ENCODE data around the gene MTG2. TPM values are rescaled to one million over a fixed set of nuclear protein-coding genes. Genes with fewer than 3 reads are reported as not detected.

The MTG2 gene
- total and polyA plus RNA-seq, 2 of the 13 experiments (the other 11 are each of a cell fraction or from before 2014, with no cell fraction given): 20.4 to 37.8 TPM

DNA sequence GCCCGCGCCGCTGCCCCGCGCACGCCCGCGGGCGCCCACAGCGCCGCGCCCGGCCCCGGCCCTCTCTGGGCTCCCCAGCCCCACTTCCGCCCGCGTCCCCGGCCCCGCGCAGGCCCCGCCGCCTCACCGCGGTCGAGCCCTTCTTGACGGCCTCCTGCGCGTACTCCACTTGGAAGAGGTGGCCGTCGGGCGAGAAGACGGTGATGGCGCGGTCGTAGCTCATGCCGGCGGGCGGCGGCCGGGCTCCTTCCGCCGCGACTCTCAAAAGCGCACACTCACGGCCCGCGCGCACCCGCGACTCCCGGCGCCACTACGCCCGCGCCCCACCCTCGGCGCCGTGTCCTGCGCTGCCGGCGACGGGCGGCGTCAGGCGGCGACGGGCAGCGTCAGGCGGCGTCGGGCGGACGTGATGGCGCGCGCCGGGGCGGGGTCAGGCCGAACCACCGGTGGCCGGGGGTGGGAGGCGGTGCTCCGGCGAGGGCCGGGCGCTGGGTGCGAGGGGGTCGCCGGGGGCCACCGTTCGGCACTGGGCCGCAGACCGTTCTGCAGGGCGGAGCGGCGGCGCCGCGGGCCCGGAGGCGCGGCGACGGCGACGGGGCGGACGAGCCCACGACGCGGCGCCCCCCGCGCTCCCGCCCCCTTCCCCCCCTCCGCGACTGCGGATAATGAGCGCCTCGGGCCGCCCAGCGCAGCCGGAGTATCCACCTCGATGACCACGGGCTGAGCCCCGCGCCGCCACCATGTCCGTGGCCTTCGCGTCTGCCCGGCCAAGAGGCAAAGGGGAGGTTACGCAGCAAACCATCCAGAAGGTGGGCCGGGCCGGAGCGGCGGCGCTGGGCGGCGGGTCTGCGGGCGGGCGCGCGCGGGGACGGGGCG, 39.5 kb upstream of the MTG2 start, which contains the start of the genes PSMA7 and SS18L1 (continued):
- TF ChIP-seq SMARCC2 (IDR thresholded peaks at IDR 0.05): no peak
- TF ChIP-seq RAD51 (IDR thresholded peaks at IDR 0.05; ENCODE audit: borderline replicate concordance): no peak
- TF ChIP-seq ZNF567 (CRISPR knock-in tag; IDR thresholded peaks at IDR 0.05; ENCODE audit: borderline replicate concordance): no peak; the same call in 1 of the 2 replicates
- no peak for TF ChIP-seq RBAK (CRISPR knock-in tag; IDR thresholded peaks at IDR 0.05)
- no peak for TF ChIP-seq ZMYM3 (CRISPR knock-in tag; IDR thresholded peaks at IDR 0.05)
- no peak for TF ChIP-seq SNAPC2 (CRISPR knock-in tag; IDR thresholded peaks at IDR 0.05)
- TF ChIP-seq GABPB1 (CRISPR knock-in tag; IDR thresholded peaks at IDR 0.05): peak; percentile 84; the same call in 1 of the 2 replicates
- TF ChIP-seq, protein P1, sequence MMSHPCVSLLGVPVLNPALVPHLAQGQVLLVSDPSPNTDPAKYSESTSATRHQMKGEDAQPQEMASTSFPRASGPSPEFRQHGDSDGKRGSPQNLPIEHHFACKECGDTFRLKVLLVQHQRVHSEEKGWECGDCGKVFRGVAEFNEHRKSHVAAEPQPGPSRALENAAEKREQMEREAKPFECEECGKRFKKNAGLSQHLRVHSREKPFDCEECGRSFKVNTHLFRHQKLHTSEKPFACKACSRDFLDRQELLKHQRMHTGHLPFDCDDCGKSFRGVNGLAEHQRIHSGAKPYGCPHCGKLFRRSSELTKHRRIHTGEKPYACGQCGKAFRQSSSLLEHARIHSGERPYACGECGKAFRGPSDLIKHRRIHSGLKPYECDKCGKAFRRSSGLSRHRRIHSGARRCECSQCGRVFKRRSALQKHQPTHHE (CRISPR knock-in tag; IDR thresholded peaks at IDR 0.05; ENCODE audit: borderline replicate concordance): no peak
- 0 out of 2 replicates have a peak, but pooled peaks have one; percentile 28 for TF ChIP-seq ZBTB21 (CRISPR knock-in tag; IDR thresholded peaks at IDR 0.05)
- 0 out of 2 replicates have a peak, but pooled peaks have one; percentile 54 for TF ChIP-seq ZNF747 (CRISPR knock-in tag; IDR thresholded peaks at IDR 0.05; ENCODE audit: borderline replicate concordance)
- TF ChIP-seq, protein P2, sequence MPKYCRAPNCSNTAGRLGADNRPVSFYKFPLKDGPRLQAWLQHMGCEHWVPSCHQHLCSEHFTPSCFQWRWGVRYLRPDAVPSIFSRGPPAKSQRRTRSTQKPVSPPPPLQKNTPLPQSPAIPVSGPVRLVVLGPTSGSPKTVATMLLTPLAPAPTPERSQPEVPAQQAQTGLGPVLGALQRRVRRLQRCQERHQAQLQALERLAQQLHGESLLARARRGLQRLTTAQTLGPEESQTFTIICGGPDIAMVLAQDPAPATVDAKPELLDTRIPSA (CRISPR knock-in tag; IDR thresholded peaks at IDR 0.05; ENCODE audit: borderline replicate concordance): peak; percentile 26; the same call in 1 of the 2 replicates
- no peak; the same call in 1 of the 2 replicates for TF ChIP-seq SRY (CRISPR knock-in tag; IDR thresholded peaks at IDR 0.05)
- TF ChIP-seq, protein P3, sequence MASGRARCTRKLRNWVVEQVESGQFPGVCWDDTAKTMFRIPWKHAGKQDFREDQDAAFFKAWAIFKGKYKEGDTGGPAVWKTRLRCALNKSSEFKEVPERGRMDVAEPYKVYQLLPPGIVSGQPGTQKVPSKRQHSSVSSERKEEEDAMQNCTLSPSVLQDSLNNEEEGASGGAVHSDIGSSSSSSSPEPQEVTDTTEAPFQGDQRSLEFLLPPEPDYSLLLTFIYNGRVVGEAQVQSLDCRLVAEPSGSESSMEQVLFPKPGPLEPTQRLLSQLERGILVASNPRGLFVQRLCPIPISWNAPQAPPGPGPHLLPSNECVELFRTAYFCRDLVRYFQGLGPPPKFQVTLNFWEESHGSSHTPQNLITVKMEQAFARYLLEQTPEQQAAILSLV (CRISPR knock-in tag; IDR thresholded peaks at IDR 0.05; ENCODE audit: borderline replicate concordance): peak; percentile 61; the same call in 1 of the 2 replicates
- TF ChIP-seq, protein P4, sequence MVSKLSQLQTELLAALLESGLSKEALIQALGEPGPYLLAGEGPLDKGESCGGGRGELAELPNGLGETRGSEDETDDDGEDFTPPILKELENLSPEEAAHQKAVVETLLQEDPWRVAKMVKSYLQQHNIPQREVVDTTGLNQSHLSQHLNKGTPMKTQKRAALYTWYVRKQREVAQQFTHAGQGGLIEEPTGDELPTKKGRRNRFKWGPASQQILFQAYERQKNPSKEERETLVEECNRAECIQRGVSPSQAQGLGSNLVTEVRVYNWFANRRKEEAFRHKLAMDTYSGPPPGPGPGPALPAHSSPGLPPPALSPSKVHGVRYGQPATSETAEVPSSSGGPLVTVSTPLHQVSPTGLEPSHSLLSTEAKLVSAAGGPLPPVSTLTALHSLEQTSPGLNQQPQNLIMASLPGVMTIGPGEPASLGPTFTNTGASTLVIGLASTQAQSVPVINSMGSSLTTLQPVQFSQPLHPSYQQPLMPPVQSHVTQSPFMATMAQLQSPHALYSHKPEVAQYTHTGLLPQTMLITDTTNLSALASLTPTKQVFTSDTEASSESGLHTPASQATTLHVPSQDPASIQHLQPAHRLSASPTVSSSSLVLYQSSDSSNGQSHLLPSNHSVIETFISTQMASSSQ (IDR thresholded peaks at IDR 0.05; ENCODE audit: low read depth): no peak; the same call in 1 of the 2 replicates
- TF ChIP-seq, protein P4 (CRISPR knock-in tag; IDR thresholded peaks at IDR 0.05; ENCODE audit: borderline replicate concordance): peak; percentile 70
- no peak for TF ChIP-seq ZNF30 (CRISPR knock-in tag; IDR thresholded peaks at IDR 0.05)
- peak; percentile 72; the same call in 1 of the 2 replicates for TF ChIP-seq EEA1 (CRISPR knock-in tag; IDR thresholded peaks at IDR 0.05; ENCODE audit: borderline replicate concordance)
- TF ChIP-seq JUND (CRISPR knock-in tag; IDR thresholded peaks at IDR 0.05): no peak

All from HepG2 (cell line).